GM18907 (cell line): Measurements from ENCODE around the gene JPH2.

Experiments used
- ATAC-seq: cut with Tn5 transposase; IDR thresholded peaks from one replicate; pipeline ENCODE4 v1.9.1; 2021; ENCODE audit warnings: mild to moderate bottlenecking, moderate library complexity; ENCODE audit not compliant: unreplicated experiment

The JPH2 gene

DNA sequence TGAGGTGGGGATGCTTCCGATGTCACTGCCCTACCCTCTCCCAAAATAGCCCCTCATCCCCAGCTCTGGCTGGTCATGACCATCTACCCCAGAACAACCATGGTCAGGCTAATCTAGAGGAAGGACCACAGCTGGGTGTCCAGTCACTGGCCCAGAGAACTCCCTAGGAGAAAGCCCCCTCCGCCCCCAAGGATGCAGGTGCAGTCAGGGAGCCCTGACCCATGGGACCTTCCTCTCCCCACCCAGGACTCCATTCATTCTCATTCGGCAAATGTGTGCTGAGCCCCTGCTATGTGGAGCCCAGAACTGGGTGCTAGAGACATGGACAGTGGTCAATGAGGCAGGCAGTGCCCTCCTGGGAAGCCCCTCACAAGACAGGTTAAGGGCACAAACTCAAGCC lies 60.5 kb downstream of the JPH2 start:
- ATAC-seq = no peak

DNA sequence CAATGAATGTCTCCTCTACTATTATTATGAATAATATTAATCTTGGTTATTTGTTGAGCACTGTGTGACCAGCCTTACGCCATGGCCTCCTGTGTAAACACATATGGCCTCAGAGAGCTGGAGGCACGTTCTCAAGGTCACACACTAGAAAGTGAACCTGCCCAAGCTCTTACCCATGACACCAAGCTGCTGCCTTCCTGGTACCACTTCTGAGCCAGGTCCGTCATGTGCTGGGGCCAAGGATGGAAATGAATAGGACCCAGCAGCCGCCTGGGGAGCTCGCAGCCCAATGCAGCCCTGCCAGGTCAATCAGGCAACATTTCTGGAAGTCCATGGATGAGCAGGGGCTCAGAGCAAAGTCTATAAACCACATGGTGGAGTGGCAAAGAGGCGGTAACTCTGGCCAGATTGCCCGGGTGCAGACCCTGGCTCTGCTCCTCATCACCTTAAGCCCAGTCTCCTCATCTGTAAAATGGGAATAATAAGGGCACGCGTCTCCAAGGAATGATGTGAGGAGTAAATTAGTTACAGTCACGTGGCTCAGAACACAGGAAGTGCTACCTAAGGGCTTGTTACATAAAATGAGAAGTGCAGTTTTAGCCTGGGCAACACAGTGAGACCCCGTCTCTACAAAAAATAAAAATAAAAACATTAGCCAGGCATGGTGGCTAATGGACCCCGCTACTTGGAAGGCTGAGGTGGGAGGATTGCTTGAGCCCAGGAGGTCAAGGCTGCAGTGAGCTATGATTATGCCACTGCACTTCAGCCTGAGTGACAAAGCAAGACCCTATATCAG lies 61.5 kb downstream of the JPH2 start:
- no peak for ATAC-seq

DNA sequence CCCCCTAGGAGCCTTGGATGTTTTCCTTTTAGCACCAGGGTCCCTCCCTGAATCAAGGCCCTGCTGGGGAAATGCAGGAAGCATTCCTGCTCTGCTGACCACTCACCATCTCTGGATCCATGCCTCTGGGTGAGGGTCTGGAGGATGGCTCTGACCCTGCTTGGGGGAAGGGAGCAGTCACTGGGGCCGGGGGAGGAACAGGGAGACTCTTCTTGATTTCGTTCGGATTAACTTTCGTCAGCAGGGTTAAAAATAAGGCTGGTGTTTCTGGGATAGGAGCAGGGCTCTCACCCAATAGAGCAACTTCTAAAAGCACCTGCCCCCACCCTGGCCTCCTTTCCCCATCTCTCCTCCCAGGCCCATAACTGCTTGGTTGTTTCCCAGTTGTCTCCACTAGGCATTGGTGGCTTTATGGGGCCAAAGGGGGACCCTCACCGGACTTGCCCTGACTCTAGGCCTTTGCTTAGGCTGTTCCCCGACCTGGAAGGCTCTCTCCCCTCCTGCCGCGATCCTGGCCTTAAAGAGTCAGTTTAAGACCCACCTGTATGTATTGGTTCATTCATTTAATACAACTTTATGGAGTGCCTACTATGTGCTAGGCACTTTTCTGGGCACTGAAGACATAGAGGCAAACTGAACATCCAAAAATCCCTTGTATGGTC lies 63.0 kb downstream of the JPH2 start:
- ATAC-seq = no peak

DNA sequence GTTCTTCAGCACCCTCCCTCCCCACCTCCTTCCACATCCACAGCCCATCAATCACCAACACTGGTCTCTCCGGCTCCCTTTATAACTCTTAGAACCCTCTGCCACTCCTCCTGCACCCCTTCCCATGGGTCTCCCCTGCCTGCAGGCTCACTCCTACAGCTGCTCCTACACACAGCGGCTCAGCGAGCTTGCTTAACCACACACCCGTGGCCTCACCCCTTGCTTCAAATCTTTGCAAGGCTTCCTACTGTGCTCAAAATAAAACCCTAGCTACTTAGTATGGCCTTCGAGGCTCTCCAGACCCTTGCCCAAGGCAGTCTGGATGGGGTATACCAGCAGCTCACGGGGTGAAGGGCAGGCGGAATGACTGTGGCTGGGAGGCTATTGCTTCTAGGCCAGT lies 63.7 kb downstream of the JPH2 start:
- no peak for ATAC-seq

DNA sequence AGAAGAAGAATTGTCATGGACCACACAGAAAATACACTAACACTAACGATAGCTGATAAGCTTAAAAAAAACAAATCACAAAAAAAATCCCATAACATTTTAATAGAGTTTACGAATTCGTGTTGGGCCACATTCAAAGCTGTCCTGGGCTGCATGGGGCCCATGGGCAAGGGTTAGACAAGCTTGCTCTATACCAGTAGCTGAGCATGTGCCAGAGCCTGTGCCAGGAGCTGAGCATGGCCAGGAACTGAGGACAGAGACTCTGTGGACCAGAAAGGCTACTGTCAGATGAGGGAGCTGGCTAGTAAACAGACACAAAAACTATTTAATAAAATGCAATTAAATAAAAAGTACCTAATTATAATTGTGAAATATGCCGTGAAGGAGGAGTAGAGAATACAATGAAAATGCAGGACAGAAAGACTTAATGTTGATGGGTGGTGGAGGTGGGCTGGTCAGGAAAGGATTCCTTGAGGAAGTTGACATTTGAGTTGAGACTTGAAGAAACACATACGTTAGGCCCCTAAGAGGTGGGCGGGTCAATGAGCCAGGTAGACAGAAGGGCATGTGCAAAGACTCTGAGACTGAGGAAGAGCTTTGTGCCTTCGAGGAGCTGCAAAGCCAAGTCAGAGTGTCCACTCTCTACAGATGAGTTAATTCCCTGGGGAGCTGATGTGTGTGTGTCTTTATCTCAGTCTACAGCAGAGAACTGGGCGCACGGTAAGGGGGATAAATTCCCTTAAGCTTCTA lies 66.1 kb downstream of the JPH2 start:
- ATAC-seq = no peak

DNA sequence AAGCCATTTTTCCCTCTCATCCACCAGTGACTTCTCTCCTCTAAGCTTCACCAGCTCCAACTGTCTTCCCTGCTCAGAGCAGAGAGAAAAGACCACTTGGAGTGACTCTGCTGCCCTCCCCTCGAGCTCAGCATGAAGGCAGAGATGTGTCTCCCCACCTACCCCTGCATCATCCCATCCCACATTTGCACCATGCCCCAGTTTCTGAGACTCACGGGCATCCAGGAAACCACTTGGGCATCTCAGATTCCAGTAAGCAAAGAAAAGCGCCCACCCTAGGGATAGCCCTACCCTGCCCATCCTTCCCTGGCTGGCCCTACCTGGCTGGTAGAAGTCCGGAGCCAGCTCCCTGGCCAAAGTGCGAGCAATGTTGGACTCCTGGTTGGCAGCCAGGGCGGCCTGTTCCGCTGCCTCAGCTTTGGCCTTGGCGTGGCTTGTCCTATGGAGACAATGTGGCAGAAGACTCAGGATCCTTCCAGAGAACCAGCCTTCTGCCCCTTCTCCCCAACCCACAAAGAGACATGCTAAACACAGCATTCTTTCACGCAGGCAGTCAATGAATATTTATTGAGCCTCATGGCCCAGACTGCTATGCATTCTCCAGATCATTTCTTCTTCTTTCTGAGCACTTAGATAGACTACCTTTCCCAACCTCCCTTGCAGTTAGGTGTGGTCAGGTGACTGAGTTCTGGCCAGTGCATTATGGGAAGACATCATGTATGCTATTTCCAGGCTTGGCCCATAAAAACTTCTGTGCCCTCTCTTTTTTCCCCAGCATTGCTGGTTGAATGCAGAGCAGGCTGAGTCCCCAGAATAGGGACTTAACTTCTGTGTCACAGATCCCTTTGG lies 68.6 kb downstream of the JPH2 start:
- ATAC-seq = no peak

DNA sequence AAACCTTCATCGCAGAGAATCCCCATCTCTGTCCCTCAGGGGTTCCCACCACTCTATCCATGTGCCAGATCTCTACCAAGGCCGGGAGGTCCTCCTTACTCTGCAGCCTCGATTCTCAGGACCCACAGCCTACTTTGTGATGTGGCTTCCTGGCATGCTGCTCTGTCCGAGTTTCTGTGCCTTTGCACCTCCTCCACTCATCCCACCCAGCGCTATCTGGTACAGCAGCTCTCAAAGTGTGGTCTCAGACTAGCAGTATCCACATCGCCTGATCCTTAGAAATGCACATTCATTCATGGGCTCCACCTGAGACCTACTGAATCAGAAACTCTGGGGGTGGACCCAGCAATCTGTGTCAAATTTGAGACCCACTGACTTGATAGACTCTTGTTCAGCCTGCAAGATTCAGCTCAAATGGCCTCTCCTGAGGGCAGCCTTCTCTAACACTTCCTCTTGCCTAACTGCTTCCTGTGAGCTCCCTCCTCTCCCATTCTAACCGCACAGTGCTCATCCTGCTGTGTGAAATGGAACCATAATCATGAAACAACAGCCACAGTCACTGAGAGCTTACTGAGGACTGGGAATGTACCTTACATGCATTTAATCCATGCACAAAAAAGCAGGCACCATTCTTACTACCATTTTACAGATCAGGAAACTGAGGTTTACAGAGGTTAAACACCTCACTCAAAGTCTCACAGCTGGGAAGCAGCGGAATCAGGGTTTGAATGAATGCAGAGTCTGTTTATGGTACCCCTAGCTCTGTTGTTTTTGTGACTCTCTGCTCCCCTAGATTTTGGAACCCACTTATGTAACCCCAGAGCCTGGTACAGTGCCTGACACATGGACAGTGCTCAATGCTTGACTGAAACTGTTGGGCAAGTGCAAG lies 69.4 kb downstream of the JPH2 start:
- ATAC-seq = no peak

DNA sequence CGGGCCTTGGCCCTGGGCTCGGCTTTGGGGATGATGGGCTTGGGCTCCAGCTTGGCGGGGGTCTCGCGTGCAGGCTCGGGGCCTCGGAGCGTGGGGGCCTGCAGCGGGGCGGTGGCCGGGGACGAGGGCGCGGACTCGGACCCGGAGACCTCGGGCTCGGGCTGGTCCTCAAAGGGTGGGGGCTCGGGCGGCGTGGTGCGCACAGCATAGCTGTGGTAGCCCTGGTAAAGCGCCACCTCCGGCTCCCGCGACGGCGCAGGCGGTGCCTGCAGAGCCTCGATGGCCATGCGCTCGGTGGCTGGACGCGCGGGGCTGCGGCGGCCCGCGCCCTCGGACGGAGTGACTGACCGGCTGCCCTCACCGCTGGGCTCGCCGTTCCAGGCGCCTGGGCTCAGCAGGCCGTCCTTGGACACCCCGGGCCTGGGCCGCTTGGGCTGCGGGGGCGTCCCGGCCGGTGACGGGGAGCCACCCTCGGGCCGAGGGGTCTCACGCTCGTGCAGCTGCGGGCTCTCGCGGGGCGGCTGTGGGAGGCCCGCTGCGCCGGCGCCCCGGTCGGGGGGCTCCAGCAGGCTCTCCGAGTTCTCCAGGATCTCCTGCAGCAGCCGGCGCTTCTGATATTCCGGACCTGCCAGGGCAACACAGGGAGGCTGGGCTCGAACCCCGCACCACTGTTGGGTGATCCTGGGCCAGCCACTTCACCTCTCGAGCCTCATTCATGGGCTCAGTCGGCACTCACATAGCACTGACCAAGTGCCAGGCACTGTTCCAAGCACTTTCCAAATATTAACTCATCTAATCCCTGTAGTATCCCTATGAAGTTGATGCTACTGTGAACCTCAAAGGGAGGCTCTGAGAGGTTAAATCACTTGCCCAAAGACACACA lies 71.0 kb downstream of the JPH2 start:
- no peak for ATAC-seq

DNA sequence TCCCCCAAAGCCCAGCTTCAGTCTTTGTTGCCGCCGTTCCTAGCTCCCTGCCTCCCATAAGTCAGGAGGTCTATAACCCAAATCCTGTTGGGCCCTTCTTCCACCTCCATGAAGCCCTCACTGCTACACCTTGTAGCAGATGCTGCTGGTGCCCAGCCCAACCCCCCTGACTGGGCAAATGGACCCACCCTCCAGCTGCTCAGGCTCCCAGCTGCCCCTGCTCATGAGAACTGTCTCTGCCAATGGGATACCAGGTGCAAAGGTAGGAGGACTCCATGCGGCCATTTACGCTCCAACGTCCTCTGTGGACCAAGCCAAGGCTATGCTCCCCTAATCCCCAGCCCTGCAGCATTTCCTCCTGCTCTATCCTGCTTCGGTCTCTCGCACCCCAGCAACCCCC lies 71.8 kb downstream of the JPH2 start:
- ATAC-seq = no peak

DNA sequence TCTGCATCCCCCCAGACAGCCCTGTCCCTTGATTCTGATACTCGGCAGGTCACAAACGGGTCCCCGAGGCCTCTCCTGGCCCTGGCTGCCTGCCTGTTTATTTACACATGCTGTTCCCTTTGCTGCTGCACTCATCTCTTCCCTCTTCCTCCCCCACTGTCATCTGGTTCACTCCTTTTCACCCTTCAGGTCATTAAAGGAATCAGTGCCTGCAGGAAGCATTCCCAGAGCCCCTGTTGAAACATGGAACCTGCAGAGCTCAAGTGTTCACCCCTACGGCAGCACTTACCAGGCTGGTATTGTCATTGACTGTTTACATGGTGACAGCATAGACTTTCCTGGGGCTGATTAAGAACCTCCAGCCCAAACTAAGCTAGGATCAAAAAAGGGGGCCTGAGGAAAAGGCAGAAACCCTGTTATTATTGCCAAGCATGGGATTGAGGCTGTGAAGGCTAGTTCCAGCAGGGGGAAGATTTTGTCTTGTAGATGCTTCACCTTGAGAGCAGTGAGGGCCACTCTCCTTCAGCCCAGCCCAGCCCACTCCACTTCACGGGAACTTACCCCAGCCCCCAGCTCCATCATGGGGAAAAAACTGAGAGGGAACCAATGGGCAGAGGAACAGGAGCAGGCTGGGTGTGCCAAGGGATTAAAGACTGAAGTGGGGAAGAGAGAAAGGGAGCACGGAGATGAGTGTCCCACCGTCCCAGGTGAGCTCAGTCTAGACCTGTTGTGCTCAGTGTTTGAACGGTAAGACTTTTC lies 73.2 kb downstream of the JPH2 start:
- no peak for ATAC-seq

DNA sequence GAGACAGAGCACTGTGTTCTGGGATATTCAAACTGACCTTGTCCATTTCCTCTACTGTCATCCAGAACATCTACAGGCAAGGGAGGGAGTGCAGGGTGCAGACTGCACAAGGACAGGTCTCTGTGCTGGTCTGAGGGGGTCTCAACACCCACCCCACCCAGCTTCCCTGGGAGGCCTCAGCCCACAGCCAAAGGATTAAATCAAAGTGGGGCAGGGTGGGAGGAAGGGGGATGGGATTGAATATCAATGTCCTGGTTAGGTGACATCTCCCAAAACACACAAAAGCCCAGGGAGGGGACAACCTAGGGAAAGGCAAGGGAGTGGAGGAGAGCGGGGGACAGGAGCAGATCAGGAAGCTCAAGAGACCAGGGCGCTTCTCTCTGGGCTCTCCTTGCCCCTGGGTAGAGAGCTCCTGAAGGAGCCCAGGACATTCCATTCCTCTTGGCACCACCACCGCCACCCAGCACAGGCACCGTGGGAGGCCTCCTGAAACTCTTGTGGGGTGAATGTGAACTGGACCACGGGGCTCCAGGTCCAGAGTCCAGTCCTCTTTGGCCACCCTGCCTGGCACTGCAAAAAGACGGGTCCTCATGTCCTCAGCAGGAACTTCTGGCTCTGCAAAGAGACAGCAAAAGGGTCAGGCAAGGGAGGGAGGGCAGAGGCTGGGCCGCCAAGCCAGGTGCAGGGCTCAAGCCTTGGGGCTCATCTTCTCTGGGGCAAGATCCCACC lies 73.9 kb downstream of the JPH2 start:
- no peak for ATAC-seq

DNA sequence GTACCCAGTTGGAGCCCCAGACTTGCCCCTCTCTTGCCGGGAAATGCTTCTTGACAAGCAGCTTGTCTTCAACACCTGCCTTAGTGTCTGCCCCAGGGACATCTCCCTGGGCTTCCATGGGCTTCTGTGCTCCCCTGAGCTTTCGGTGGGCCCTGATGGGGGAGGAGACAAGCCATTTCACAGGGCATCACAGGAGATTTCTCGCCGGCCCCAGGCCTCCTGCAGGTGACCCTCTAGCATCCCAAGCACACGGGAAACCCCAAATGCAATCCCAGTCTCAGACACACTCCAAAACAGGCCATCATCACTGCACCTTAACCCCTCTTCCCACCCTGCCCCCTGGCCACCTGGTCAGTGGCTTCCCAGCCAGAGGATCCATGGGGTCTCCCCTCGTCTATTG lies 74.5 kb downstream of the JPH2 start:
- ATAC-seq = no peak

DNA sequence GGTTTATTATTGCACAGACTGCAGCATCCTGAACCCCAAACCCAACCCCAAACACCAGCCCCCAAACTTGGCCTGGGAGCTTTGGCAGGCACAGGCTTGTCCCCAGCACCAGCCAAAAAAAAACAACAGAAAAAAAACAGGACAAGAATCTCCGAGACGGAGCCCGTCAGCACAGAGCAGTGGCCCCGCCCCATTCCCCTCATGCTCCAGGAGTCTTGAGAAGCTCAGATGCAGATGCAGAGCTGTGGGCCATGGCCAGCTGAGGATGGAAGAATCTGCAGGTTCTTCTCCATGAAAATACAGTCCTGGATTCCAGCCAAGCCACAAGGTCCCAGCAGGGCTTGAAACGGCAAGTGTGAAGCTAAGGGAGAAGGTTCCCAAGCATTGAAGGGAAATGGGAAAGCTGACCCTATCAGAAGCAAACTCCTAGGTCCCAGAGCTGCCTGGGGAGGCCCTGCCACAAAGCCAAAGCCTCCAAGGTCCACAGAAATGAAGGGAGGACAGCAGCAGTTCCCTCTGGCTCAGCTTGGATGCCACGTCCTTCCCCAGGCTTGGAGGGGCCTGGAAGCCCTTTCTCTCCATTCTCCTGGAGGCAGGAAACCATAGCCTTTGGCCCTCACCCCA lies 75.2 kb downstream of the JPH2 start:
- ATAC-seq = no peak

DNA sequence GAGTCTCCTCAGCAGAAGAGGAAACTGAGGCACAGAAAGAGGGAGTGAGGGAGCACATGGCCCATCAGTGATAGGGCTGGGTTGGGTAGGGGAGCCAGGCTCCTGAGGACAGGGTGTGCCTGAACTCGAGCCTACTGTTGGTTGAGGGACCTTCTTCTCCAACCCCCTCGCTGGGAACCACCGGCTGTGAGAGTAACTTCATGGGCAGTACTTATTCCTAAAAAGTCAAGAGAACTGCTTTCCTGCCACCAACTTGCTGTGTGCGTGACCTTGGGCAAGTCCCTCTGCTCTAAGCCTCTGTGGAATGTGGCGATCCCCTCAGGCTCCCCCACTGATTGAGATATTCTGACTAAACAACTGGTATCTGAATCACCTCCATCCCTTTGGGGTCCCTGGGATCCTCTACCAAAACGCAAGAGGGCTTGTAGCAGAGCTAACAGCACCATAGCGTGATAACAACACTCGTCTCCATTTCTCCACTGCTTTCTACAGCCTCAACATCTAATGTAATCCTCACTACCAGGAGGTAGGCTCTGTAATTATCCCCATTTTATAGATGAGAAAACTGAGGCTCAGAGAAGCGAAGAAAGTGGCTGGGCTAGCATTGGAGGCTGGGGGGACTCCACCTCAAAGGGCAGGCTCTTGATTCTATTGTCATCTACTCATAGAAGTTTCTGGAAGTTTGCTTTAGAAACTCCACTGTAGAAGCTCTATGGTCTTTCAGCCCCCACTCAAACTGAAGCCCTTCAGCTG lies 76.0 kb downstream of the JPH2 start:
- no peak for ATAC-seq

DNA sequence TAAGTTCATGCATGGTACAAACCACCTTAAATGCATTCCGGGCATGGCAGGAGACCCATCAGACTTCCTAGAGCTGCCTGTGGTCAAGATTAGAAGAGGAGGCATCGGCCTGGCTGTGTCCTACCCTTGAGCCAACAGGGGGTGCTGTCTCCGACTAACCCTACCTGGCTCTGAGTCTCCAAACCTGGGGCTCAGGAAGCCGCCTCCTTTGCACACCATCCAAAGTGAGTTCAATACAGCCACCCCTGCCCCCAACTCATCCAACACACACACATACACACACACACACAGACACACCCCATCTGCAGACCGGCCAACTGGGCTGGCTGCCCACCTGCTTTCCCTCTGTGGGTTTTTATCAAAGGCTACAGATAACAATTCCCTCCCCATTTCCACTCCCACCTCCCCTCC lies 77.0 kb downstream of the JPH2 start:
- ATAC-seq = no peak

DNA sequence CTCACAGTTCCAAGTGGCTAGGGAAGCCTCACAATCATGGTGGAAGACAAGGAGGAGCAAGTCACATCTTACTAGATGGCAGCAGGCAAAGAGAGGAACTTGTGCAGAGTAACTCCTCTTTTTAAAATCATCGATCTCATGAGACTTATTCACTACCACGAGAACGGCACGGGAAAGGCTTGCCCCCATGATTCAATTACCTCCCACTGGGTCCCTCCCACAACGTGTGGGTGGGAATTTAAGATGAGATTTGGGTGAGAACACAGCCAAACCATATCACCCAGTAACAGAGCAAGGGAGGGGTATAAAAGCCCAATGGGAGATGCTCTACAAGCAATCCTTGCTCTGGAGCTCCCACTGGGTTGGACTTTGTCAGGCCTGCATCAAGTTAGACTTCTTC lies 80.4 kb downstream of the JPH2 start:
- ATAC-seq = no peak
